Neural progenitor cell (in vitro differentiated cells): Measurements from ENCODE around the gene KLHL29. TPM values are rescaled to one million over a fixed set of nuclear protein-coding genes. Genes with fewer than 3 reads are reported as not detected.

Source experiments
- DNase-seq: peaks from one replicate; pipeline ENCODE4 v3.0.0-alpha.2; 2016; ENCODE audit warnings: low spot score
- H2AFZ ChIP-seq: fragments of 200-600 bp; sonication (generic); replicated peaks from 2 replicates; pipeline ENCODE4 v1.6.1; 2016; ENCODE audit warnings: antibody characterized with exemption
- H3F3A ChIP-seq: fragments of 200-600 bp; sonication (generic); 2 replicates; pipeline ENCODE4 v1.6.1; 2016; ENCODE audit warnings: antibody characterized with exemption, low read depth
- H3K27ac ChIP-seq: fragments of 200-600 bp; sonication (generic); 2 replicates; pipeline ENCODE4 v1.5.1; 2016; ENCODE audit warnings: mild to moderate bottlenecking
- H3K27me3 ChIP-seq: fragments of 200-600 bp; sonication (generic); 2 replicates; pipeline ENCODE4 v1.6.1; 2016; ENCODE audit warnings: mild to moderate bottlenecking, moderate library complexity
- H3K36me3 ChIP-seq: fragments of 200-600 bp; sonication (generic); 2 replicates; pipeline ENCODE4 v1.5.1; 2016
- H3K4me1 ChIP-seq: fragments of 200-600 bp; sonication (generic); 2 replicates; pipeline ENCODE4 v1.6.1; 2016; ENCODE audit warnings: mixed run types
- H3K4me2 ChIP-seq: fragments of 200-600 bp; sonication (generic); 2 replicates; pipeline ENCODE4 v1.6.1; 2016
- H3K4me3 ChIP-seq: fragments of 200-600 bp; sonication (generic); 2 replicates; pipeline ENCODE4 v1.5.1; 2016
- H3K79me2 ChIP-seq: fragments of 200-600 bp; sonication (generic); 2 replicates; pipeline ENCODE4 v1.6.1; 2016; ENCODE audit warnings: low read depth
- H3K9ac ChIP-seq: fragments of 200-600 bp; sonication (generic); 2 replicates; pipeline ENCODE4 v1.6.1; 2016
- H3K9me3 ChIP-seq: fragments of 200-600 bp; sonication (generic); 2 replicates; pipeline ENCODE4 v1.5.1; 2016; ENCODE audit warnings: low read depth
- H4K20me1 ChIP-seq: fragments of 200-600 bp; sonication (generic); 2 replicates; pipeline ENCODE4 v1.6.1; 2016; ENCODE audit warnings: low read depth
- H3K27ac Mint-ChIP-seq: 3 replicates; pipeline ENCODE4 v1.8.0; 2021; ENCODE audit warnings: mixed read lengths
- H3K27me3 Mint-ChIP-seq: 2 replicates; pipeline ENCODE4 v1.8.0; 2022; ENCODE audit warnings: low read depth, mild to moderate bottlenecking, inconsistent platforms, moderate library complexity, mixed read lengths; ENCODE audit not compliant: insufficient read depth
- H3K36me3 Mint-ChIP-seq: 3 replicates; pipeline ENCODE4 v1.8.0; 2021; ENCODE audit warnings: mixed read lengths
- H3K4me1 Mint-ChIP-seq: 3 replicates; pipeline ENCODE4 v1.8.0; 2021; ENCODE audit warnings: mixed read lengths
- H3K4me3 Mint-ChIP-seq: 3 replicates; pipeline ENCODE4 v1.8.0; 2021; ENCODE audit warnings: mild to moderate bottlenecking, moderate library complexity, mixed read lengths
- H3K9me3 Mint-ChIP-seq: 3 replicates; pipeline ENCODE4 v1.8.0; 2020; ENCODE audit warnings: mixed read lengths
- EZH2 ChIP-seq: fragments of 200-600 bp; sonication (generic); IDR thresholded peaks from 2 replicates; pipeline ENCODE4 v1.6.1; 2017; ENCODE audit warnings: antibody characterized with exemption, mild to moderate bottlenecking, moderate library complexity
- EZH2phosphoT487 ChIP-seq: fragments of 200-600 bp; sonication (generic); IDR thresholded peaks from 2 replicates; pipeline ENCODE4 v1.6.1; 2017; ENCODE audit warnings: antibody characterized with exemption
- total RNA-seq: library from RNA; depleted of rRNA; stranded (reverse); fragments of >200 nt; gene quantifications from 2 replicates; pipeline ENCODE4 v1.2.3, GENCODE V29; 2015; ENCODE audit warnings: low replicate concordance
- TF ChIP-seq, protein P1 (sequence below): fragments of 200-600 bp; sonication (generic); IDR thresholded peaks from 2 replicates; pipeline ENCODE4 v1.5.1; 2017; ENCODE audit warnings: antibody characterized with exemption, mild to moderate bottlenecking

KLHL29 gene
- total RNA-seq, 1 donor from 2014 or later, result 1.6 TPM

DNA sequence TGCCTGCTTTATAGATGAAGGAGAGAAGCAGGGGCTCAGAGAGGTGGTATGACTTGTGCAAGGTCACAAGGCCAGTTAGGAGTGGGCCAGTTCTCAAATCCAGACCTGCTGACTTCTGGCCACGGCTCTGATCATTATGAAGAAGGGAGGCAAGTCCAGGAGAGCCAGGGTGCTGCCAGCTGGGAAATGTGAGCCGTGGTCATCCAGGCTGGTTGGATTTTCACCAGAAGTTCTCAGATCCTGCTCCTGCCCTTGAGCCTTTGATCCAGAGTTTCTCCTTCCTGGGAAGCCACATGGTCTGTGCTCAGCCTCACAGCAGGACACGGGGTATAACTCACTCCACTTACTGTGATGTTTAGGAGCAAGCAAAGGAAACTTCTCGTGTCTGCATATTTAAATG, 239.9 kb downstream of the KLHL29 start:
- no peak overlapping the region for H3K4me3 ChIP-seq
- H3K9me3 ChIP-seq, result no peaks in the 10 kb centered on the region
- no peaks in the 10 kb centered on the region for H3K27me3 ChIP-seq
- no peaks in the 10 kb centered on the region for H3K79me2 ChIP-seq
- H3K27ac ChIP-seq, result no peak overlapping the region
- H2AFZ ChIP-seq, result no peak overlapping the region
- H3K36me3 ChIP-seq, result no peaks in the 10 kb centered on the region
- peaks cover 15% of the 10 kb centered on the region for H3K4me1 ChIP-seq
- peaks cover 13% of the 10 kb centered on the region for H3K9me3 Mint-ChIP-seq
- no peaks in the 10 kb centered on the region for H4K20me1 ChIP-seq
- peaks cover 3% of the 10 kb centered on the region for H3K36me3 Mint-ChIP-seq
- no peak overlapping the region for H3K9ac ChIP-seq
- H3K4me1 Mint-ChIP-seq, result peaks cover 41% of the 10 kb centered on the region
- no peak overlapping the region for H3K27ac Mint-ChIP-seq
- H3K27me3 Mint-ChIP-seq, result peaks cover 12% of the 10 kb centered on the region
- TF ChIP-seq EZH2 (no peak), EZH2phosphoT487 (no peak)
- TF ChIP-seq, protein P1, sequence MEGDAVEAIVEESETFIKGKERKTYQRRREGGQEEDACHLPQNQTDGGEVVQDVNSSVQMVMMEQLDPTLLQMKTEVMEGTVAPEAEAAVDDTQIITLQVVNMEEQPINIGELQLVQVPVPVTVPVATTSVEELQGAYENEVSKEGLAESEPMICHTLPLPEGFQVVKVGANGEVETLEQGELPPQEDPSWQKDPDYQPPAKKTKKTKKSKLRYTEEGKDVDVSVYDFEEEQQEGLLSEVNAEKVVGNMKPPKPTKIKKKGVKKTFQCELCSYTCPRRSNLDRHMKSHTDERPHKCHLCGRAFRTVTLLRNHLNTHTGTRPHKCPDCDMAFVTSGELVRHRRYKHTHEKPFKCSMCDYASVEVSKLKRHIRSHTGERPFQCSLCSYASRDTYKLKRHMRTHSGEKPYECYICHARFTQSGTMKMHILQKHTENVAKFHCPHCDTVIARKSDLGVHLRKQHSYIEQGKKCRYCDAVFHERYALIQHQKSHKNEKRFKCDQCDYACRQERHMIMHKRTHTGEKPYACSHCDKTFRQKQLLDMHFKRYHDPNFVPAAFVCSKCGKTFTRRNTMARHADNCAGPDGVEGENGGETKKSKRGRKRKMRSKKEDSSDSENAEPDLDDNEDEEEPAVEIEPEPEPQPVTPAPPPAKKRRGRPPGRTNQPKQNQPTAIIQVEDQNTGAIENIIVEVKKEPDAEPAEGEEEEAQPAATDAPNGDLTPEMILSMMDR, result no peak
- no peaks in the 10 kb centered on the region for H3F3A ChIP-seq
- H3K4me3 Mint-ChIP-seq, result no peak overlapping the region
- no peak overlapping the region for H3K4me2 ChIP-seq
- no peak for DNase-seq

DNA sequence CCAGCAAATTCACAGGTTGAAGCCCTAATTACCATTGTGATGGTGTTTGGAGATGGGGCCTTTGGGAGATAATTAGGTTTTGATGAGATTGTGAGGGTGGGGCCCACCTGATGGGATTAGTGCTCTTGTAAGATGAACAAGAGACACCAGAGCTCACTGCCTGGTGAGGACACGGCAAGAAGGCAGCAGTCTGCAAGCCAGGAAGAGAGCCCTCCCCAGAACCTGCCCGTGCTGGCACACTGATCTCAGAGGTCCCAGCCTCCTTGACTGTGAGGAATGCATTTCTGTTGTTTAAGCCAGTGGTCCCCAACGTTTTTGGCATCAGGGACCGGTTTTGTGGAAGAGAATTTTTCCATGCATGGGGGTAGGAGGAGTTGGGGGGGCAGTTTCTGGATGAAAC, 240.7 kb downstream of the KLHL29 start:
- no peak overlapping the region for H2AFZ ChIP-seq
- no peak overlapping the region for H3K27ac ChIP-seq
- H3K4me1 Mint-ChIP-seq, result peaks cover 35% of the 10 kb centered on the region
- peaks cover 17% of the 10 kb centered on the region for H3K4me1 ChIP-seq
- H3K9ac ChIP-seq, result no peak overlapping the region
- H3K4me3 Mint-ChIP-seq, result no peak overlapping the region
- H3K4me2 ChIP-seq, result no peak overlapping the region
- H3K9me3 ChIP-seq, result no peaks in the 10 kb centered on the region
- H3K27me3 Mint-ChIP-seq, result peaks cover 8% of the 10 kb centered on the region
- peaks cover 3% of the 10 kb centered on the region for H3K36me3 Mint-ChIP-seq
- no peak for TF ChIP-seq EZH2
- TF ChIP-seq, protein P1, result no peak
- peaks cover 13% of the 10 kb centered on the region for H3K9me3 Mint-ChIP-seq
- no peaks in the 10 kb centered on the region for H3K27me3 ChIP-seq
- H3K79me2 ChIP-seq, result no peaks in the 10 kb centered on the region
- H3F3A ChIP-seq, result no peaks in the 10 kb centered on the region
- peak overlapping the region; percentile 10 for H3K27ac Mint-ChIP-seq
- H3K4me3 ChIP-seq, result no peak overlapping the region
- H4K20me1 ChIP-seq, result no peaks in the 10 kb centered on the region
- no peak for DNase-seq
- H3K36me3 ChIP-seq, result no peaks in the 10 kb centered on the region

GRCh38 chr2:23626701-23627230, 241.8 kb downstream of the KLHL29 start:
- peak overlapping the region; percentile 98 for H3K27ac Mint-ChIP-seq
- Histone ChIP-seq H3K4me1 (peaks cover 17% of the 10 kb centered on the region), H3K4me2 (no peak overlapping the region), H3K36me3 (no peaks in the 10 kb centered on the region), H3K9ac (no peak overlapping the region), H4K20me1 (no peaks in the 10 kb centered on the region), H3K9me3 (no peaks in the 10 kb centered on the region), H3K27ac (no peak overlapping the region), H3K4me3 (no peak overlapping the region), H3K79me2 (no peaks in the 10 kb centered on the region), H2AFZ (no peak overlapping the region), H3K27me3 (no peaks in the 10 kb centered on the region), H3F3A (no peaks in the 10 kb centered on the region)
- peaks cover 13% of the 10 kb centered on the region for H3K9me3 Mint-ChIP-seq
- H3K4me3 Mint-ChIP-seq, result no peak overlapping the region
- peaks cover 3% of the 10 kb centered on the region for H3K36me3 Mint-ChIP-seq
- H3K4me1 Mint-ChIP-seq, result peaks cover 36% of the 10 kb centered on the region
- H3K27me3 Mint-ChIP-seq, result peaks cover 8% of the 10 kb centered on the region
- TF ChIP-seq EZH2 (no peak), EZH2phosphoT487 (no peak)
- TF ChIP-seq, protein P1, result peak; percentile 10
- DNase-seq, result no peak
